ENCODE results near the gene ZNF227. TPM values are rescaled to one million over a fixed set of nuclear protein-coding genes. Genes with fewer than 3 reads are reported as not detected.
"Not testable (repeated sequence)": the region's sequence is repeated elsewhere in the genome, so short reads cannot be mapped to it uniquely, and the experiment has no call there.

The ZNF227 gene
- total RNA-seq, 4 donors from 2014 or later: 19.7 to 43.8 (median 29.2) TPM

- Histone ChIP-seq H3K4me1 (no peaks in the 10 kb centered on the region), H3K27me3 (no peaks in the 10 kb centered on the region), H3K27ac (no peak overlapping the region), H3K9me3 (peaks cover 0 to 97% of the 10 kb centered on the region in 2 donors), H3K36me3 (peaks cover 0 to 3% of the 10 kb centered on the region in 2 donors), H3K4me3 (no peak overlapping the region)
- intact Hi-C loops (cut with DNase I; ENCODE audit: low total_unique reads): no loop called here
- no peak for DNase-seq
- TF ChIP-seq CTCF (IDR thresholded peaks at IDR 0.05) (no peak), POLR2A (IDR thresholded peaks at IDR 0.05) (no peak)
Observed at GRCh38 chr19:44232867-44233266, 20.5 kb downstream of the ZNF227 start.

GRCh38 chr19:44236384-44236783 is 24.1 kb downstream of the ZNF227 start:
- peaks cover 0 to 3% of the 10 kb centered on the region in 2 donors for H3K36me3 ChIP-seq
- H3K27me3 ChIP-seq: no peaks in the 10 kb centered on the region
- H3K27ac ChIP-seq: no peak overlapping the region
- no peak for DNase-seq
- TF ChIP-seq CTCF (IDR thresholded peaks at IDR 0.05): no peak
- TF ChIP-seq POLR2A (IDR thresholded peaks at IDR 0.05): no peak
- peaks cover 0 to 96% of the 10 kb centered on the region in 2 donors for H3K9me3 ChIP-seq
- intact Hi-C loops (cut with DNase I; ENCODE audit: low total_unique reads): no loop called here
- no peak overlapping the region for H3K4me3 ChIP-seq
- no peaks in the 10 kb centered on the region for H3K4me1 ChIP-seq

- DNase-seq; H3K4me1 ChIP-seq; H3K36me3 ChIP-seq; H3K27ac ChIP-seq; H3K4me3 ChIP-seq; H3K27me3 ChIP-seq; intact Hi-C loops (cut with DNase I; ENCODE audit: low total_unique reads): not testable (repeated sequence)
- peaks cover 0 to 86% of the 10 kb centered on the region in 2 donors for H3K9me3 ChIP-seq
Observed at GRCh38 chr19:44252332-44252731, 40.0 kb downstream of the ZNF227 start.

GRCh38 chr19:44253392-44253791 is 41.1 kb downstream of the ZNF227 start:
- DNase-seq; H3K27ac ChIP-seq; H3K27me3 ChIP-seq; H3K4me3 ChIP-seq; intact Hi-C loops (cut with DNase I; ENCODE audit: low total_unique reads); H3K36me3 ChIP-seq; H3K4me1 ChIP-seq: not testable (repeated sequence)
- H3K9me3 ChIP-seq: peaks cover 0 to 78% of the 10 kb centered on the region in 2 donors

- Histone ChIP-seq H3K36me3 (no peaks in the 10 kb centered on the region), H3K9me3 (peaks cover 0 to 72% of the 10 kb centered on the region in 2 donors), H3K27me3 (no peaks in the 10 kb centered on the region), H3K27ac (no peak overlapping the region), H3K4me3 (no peak overlapping the region), H3K4me1 (no peaks in the 10 kb centered on the region)
- intact Hi-C loops (cut with DNase I; ENCODE audit: low total_unique reads): no loop called here
- DNase-seq: no peak
- TF ChIP-seq POLR2A (IDR thresholded peaks at IDR 0.05): no peak
- TF ChIP-seq CTCF (IDR thresholded peaks at IDR 0.05): no peak
Observed at GRCh38 chr19:44254496-44254895, 42.2 kb downstream of the ZNF227 start.

GRCh38 chr19:44255705-44256411 is 43.5 kb downstream of the ZNF227 start:
- intact Hi-C loops (cut with DNase I; ENCODE audit: low total_unique reads): no loop called here
- Histone ChIP-seq H3K4me1 (no peaks in the 10 kb centered on the region), H3K27me3 (no peaks in the 10 kb centered on the region), H3K36me3 (no peaks in the 10 kb centered on the region), H3K9me3 (peaks cover 0 to 59% of the 10 kb centered on the region in 2 donors), H3K27ac (no peak overlapping the region), H3K4me3 (no peak overlapping the region)
- no peak for DNase-seq
- no peak for TF ChIP-seq POLR2A (IDR thresholded peaks at IDR 0.05)
- TF ChIP-seq CTCF (IDR thresholded peaks at IDR 0.05): no peak

All from uterus (tissue), 4 donors.